Measurements from ENCODE around the gene METTL6.

- TF ChIP-seq CTCF (IDR thresholded peaks at IDR 0.05; ENCODE audit: low read length) (no peak), EZH2 (IDR thresholded peaks at IDR 0.05; ENCODE audit: borderline replicate concordance, low read length) (no peak)
These were observed 12.1 kb upstream of the METTL6 start for GRCh38 chr3:15439476-15439875.

Data from OCI-LY1 (cell line).